Renal pelvis (tissue), 4 donors: ENCODE data around the gene NUMB. TPM values are rescaled to one million over a fixed set of nuclear protein-coding genes. Genes with fewer than 3 reads are reported as not detected.

Experiments used
- DNase-seq: peaks from one replicate; pipeline ENCODE4 v3.0.0-alpha.2; 2013
- polyA plus RNA-seq, 3 donors: library from polyadenylated mRNA; unstranded; fragments of 120-200 nt; gene quantifications; one replicate each; pipeline ENCODE4 v1.2.1, GENCODE V29; 2013; ENCODE audit not compliant: insufficient read length in 3 of 3

Gene NUMB
- polyA plus RNA-seq, 3 donors: 76.6 to 127 (median 104) TPM

DNA sequence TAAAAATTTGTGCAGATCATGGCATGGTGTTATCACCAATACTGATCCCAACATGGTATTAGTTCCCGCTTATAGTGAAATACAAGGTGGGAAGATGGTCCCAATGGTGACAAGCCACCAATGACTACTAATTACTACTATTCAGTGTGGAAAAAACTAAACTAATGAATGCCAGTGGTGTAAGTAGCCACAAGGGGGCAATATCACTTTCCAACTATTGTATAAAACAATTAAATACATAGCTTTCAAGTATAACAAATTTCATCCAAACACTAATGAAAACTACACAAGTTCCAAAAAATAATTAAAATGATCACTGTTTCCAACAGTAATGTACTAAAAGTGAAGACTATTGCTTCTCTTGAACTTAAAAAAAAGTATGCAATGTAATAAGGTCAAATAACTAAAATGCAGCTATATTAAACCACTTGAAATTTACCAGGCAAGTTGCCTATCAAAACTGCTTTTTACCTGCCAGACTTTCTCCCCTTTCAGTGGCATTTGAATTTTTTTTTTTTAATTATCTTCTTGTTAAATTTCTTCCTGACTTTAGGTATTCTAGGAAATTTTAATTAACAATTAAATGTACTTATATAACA lies 163.0 kb downstream of the NUMB start:
- no peak for DNase-seq

DNA sequence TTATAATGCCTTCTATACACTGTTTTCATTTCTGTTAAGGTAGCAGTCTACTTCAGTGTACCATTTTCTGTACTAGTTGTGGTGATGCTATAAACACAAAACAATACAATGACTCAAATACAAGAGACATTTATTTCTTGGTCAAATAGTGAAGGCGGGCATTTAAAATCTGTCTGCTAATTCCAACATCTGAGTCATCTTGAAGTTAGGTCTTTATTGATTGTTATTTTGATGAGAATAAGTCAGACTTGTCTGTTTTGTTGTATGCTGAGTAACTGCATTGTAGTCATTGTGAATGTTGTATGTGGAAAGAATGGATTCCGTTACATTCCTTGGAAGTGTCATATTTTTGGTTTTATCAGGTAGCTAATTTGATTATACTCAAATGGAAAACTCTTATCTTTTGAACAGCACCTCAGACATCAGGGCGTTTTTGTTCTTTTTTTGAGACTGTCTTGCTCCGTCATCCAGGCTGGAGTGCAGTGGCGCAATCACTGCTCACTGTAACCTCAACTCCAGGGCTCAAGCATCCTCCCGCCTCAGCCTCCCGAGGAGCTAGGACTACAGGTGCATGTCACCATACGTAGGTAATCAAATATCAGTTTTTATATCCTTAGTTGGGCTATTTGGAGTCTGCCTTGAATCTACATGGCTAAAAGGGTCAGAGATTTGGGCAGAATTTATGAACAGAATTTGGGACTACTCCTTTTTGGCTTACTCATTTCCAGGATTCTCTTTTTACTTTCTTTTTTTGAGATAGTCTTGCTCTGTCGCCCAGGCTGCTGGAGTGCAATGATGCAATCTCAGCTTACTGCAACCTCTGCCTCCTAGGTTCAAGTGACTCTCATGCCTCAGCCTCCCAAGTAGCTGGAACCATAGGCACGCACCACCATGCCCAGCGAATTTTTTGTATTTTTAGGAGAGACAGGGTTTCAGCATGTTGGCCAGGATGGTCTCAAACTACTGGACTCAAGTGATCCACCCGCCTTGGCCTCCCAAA lies 164.3 kb downstream of the NUMB start:
- no peak for DNase-seq

DNA sequence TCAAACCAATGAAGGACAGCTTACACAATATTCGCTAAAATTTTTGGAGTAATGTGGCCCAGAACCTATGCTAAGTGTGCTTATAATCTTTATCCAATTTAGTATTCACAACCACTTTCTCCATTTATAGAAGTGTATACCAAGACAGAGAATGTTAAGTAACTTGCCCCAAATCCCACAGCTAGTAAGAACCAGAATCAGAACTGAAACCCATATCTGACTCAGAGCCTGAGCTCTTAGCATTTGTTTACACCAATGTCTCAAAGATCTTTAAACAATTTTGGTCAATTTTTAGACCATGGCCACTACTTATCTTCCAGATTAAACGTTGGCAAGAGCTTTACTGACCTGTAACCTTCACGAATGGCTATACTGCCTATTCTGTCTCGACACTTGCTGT lies 168.1 kb downstream of the NUMB start:
- DNase-seq: no peak

DNA sequence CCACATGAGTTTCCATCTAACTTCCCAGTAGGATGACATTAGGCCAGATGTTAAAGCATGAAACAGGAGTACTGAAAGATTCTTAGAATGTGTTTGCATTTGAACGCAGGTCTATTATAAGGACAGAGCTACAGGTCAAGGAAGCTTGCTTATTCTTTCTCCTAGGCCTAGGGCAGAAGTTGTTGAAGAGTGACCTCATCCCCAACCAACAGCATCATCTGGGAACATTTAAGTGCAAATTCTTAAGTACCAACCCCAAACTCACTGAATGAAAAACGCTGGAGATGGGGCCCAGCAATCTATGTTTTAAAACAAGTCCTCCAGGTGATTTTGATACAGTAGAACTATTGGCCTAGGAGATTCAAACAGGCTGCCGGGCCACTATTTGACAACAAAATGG lies 168.6 kb downstream of the NUMB start:
- no peak for DNase-seq

DNA sequence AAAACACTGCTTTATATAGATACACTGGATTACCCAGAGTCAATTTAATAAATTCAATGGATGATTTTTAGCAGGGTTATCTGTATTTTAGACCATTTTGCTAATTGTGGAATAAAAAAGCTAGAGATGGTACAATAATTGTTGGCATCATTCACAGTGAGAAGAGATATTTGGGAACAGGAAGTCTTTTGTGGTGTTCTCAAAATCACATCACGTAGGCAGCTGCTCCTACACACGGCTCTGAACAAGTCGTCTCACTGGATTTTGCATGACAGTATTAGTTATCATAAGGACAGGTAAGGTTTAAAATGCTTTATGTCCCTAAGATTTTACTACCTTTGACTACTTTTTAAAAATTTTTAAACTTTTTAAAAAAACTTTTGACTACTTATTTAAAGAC lies 169.0 kb downstream of the NUMB start:
- no peak for DNase-seq

DNA sequence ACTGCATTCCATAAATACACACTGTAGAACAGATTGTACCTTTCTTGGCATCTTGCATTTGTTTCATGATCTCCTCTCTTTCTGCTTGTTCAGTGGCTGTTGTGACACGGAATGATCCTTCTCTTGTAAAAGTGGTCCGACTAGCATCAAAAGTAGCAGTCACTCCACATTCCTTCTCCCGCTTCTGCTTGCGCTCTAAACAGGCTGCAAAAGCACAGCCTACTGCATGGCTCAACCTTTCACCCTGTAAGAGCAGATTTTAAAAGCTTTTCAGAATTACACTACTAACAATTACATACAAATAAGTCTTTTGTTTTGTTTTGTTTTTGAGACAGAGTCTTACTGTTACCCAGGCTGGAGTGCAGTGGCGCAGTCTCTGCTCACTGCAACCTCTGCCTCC lies 171.3 kb downstream of the NUMB start:
- DNase-seq: no peak

- DNase-seq: no peak
These were observed 171.7 kb downstream of the NUMB start for GRCh38 chr14:73286598-73286997.

DNA sequence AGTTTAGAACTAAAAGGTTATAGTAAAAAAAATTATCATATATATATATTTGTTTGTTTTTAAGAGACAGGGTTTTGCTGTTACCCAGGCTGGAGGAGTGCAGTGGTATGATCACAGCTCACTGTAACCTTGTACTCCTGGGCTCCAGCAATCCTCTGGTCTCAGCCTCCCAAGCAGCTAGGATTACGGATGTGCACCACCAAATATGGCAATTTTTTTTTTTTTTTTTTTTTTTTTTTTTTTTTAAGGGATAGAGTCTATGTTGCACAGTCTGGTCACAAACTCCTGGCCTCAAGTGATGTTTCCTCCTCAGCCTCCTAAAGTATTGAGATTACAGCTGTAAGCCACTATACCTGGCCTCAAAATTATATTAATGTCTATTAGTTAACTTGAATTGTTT lies 172.4 kb downstream of the NUMB start:
- DNase-seq: no peak

GRCh38 chr14:73283608-73284379 lies 174.6 kb downstream of the NUMB start:
- peak; percentile 37 for DNase-seq

DNA sequence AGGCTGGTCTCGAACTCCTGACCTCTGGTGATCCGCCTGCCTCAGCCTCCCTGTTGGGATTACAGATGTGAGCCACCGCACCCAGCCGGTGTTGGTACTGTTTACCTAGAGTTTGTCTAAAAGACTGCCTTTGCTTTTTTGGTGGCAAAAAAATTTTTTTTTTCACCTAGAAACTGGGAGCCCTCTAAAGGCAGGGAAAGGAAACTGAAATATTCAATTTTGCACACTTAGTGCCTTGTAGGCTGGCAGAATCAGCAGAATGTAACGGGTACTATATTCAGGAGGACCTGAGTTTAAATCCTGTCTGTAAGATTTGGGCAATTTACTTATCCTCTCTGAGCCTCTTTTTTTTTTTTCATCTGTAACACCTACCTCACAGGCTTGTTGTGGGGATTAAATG lies 177.4 kb downstream of the NUMB start:
- DNase-seq: no peak

DNA sequence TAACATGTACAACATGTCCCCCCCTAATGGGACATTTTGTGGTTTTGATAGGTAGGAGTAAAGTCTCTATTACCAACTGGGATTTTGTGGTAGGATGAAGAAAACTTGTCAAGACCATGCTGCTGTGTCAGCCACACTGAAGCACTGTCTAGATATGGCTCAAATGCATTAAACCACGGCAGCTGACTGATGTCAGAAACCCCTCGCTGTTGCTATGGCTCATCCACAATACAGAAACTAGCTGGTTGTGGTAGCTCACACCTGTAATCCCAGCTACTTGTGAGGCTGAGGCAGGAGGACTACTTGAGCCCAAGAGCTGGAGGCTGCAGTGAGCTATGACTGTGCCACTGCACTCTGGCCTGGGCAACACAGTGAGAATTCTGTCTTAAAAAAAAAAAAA lies 181.0 kb downstream of the NUMB start:
- no peak for DNase-seq

GRCh38 chr14:73276836-73277235 lies 181.5 kb downstream of the NUMB start:
- no peak for DNase-seq

- no peak for DNase-seq
These were observed 184.5 kb downstream of the NUMB start for GRCh38 chr14:73273799-73274198.

- DNase-seq: no peak
These were observed 186.0 kb downstream of the NUMB start for GRCh38 chr14:73272393-73272792.

GRCh38 chr14:73269729-73270531 lies 188.4 kb downstream of the NUMB start:
- peak; percentile 42 for DNase-seq

GRCh38 chr14:73267474-73267873 lies 190.9 kb downstream of the NUMB start:
- no peak for DNase-seq

DNA sequence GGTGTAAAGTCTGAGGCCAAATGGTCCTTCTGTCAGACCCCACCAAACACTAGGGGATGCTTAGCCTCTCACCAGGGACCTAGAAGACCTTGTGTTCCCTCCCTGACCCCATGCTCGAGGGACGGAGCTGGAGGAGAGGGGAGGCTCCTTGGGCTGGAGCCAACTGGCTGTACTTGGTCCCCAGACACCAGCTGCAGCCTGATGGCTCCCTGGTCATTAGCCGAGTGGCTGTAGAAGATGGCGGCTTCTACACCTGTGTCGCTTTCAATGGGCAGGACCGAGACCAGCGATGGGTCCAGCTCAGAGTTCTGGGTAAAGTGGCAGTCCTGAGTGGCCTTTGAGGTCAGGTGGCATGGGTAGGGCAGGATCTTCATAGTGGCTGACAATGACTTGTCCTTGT lies 192.0 kb downstream of the NUMB start:
- DNase-seq: no peak

GRCh38 chr14:73265721-73266046 lies 192.7 kb downstream of the NUMB start:
- no peak for DNase-seq

DNA sequence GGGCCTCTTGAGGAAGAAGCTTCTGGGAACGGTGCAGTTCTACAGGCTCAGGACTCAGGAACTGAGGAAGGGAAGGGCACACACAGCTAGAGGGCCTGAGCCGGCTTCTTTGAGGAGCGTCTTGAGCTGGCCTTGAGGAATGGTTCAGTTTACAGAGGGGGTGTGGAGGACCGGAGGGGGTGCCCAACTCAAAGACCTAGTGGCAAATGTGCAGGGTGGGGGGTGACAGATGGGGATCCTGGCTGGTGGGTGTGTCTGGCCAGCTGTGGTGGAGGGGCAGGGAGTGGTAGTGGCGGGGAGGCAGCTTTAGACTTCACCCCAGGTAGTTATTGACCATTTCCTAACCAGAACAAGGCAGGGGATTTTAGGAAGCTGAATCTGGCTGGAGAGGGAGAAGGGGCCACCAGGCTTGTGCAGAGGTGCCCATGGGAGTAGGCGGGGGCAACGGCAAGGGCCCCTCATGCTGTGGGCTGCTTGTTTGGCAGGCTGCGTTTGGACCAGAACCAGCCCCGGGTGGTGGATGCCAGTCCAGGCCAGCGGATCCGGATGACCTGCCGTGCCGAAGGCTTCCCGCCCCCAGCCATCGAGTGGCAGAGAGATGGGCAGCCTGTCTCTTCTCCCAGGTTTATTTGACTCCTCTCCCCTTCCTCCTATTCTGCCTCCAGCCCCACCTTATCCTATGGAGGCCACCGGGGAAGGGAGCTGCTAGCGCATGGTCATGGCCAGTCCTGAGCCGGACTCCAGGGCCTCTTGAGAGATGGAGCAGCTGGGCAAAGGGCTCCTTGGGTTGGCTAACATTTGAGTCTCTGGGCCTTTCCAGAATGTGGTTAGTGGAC lies 193.2 kb downstream of the NUMB start:
- no peak for DNase-seq

DNA sequence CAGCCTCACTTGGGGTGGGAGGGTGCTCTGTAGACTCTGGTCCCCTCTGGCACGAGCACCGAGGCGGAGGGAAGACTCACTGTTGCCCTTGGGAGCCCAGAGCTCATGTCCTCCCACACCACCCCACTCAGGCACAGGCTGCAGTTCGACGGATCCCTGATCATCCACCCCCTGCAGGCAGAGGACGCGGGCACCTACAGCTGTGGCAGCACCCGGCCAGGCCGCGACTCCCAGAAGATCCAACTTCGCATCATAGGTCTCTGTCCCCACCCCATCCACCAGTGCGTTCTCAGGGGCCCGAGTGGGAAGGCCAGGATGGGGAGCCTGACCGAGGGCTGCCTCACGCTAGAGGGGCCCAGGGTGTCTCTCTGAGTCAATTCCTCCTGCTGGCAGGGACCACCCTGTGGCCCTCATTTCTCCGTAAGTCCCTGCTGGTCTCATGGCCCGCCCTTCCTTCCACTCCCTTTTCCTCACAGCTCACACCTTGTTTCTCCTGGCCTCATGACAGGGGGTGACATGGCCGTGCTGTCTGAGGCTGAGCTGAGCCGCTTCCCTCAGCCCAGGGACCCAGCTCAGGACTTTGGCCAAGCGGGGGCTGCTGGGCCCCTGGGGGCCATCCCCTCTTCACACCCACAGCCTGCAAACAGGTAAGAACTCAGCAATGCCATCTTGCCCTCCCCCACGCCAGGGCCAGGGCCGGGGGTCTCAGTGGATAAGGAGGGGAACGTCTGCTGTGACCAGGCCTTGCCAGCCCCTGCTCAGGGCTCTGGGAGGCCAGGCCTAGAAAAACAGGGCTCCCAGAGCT lies 194.1 kb downstream of the NUMB start:
- no peak for DNase-seq
